ENCODE data around the gene AHDC1.
"Not testable (repeated sequence)": the region's sequence is repeated elsewhere in the genome, so short reads cannot be mapped to it uniquely, and the experiment has no call there.

The AHDC1 gene

GRCh38 chr1:27548858-27549719, 54.9 kb downstream of the AHDC1 start:
- DNase-seq = no peak

- DNase-seq = no peak
Observed at GRCh38 chr1:27548136-27548853, 55.6 kb downstream of the AHDC1 start.

GRCh38 chr1:27547220-27548116, 56.5 kb downstream of the AHDC1 start:
- DNase-seq = no peak

- DNase-seq = no peak
Observed at GRCh38 chr1:27545876-27546275, 58.1 kb downstream of the AHDC1 start.

GRCh38 chr1:27545271-27545670, 58.7 kb downstream of the AHDC1 start:
- no peak for DNase-seq

- no peak for DNase-seq
Observed at GRCh38 chr1:27544834-27545233, 59.1 kb downstream of the AHDC1 start.

- DNase-seq = no peak
Observed at GRCh38 chr1:27543284-27543683, 60.7 kb downstream of the AHDC1 start.

- DNase-seq = no peak
Observed at GRCh38 chr1:27542463-27543273, 61.3 kb downstream of the AHDC1 start.

GRCh38 chr1:27539901-27540861, 63.8 kb downstream of the AHDC1 start:
- DNase-seq = no peak

GRCh38 chr1:27538793-27539192, 65.2 kb downstream of the AHDC1 start:
- DNase-seq = no peak

GRCh38 chr1:27538305-27538676, 65.7 kb downstream of the AHDC1 start:
- DNase-seq = not testable (repeated sequence)

- DNase-seq = no peak
Observed at GRCh38 chr1:27536767-27537166, 67.2 kb downstream of the AHDC1 start.

- no peak for DNase-seq
Observed at GRCh38 chr1:27536010-27536757, 67.8 kb downstream of the AHDC1 start.

GRCh38 chr1:27535386-27535785, 68.6 kb downstream of the AHDC1 start:
- no peak for DNase-seq

GRCh38 chr1:27531959-27532685, 71.8 kb downstream of the AHDC1 start:
- DNase-seq = no peak

- DNase-seq = no peak
Observed at GRCh38 chr1:27530192-27530591, 73.8 kb downstream of the AHDC1 start.

- DNase-seq = no peak
Observed at GRCh38 chr1:27529704-27530018, 74.3 kb downstream of the AHDC1 start.

- no peak for DNase-seq
Observed at GRCh38 chr1:27528818-27529703, 74.9 kb downstream of the AHDC1 start.

All from NCI-H2227 treated with DMSO at 0.1 percent for 48 hours (cell line).